Measurements from ENCODE around the gene CXCL9.

- no peak for TF ChIP-seq CTCF (IDR thresholded peaks at IDR 0.05)
- TF ChIP-seq POLR2AphosphoS5 (IDR thresholded peaks at IDR 0.05), result no peak
- no peak for TF ChIP-seq POLR2A (IDR thresholded peaks at IDR 0.05)
- no peak for TF ChIP-seq EP300 (IDR thresholded peaks at IDR 0.05)
Observed at GRCh38 chr4:76035141-76035540, 27.8 kb upstream of the CXCL9 start.
